Caco-2 (cell line): ENCODE data around the gene PPP1R18. TPM values are rescaled to one million over a fixed set of nuclear protein-coding genes. Genes with fewer than 3 reads are reported as not detected.
A peak's percentile ranks its signal among the peaks of the same experiment; 100 is the strongest.

ENCODE experiments used
- BruUV-seq: library from RNA; stranded (reverse); fragments of 400-500 nt; replicated peaks from 2 replicates; lab custom pipeline; 2021; lab: Mats Ljungman, UMichigan
- CTCF ChIA-PET: fragments of 300-600 bp; sonication (Branson Sonifier 250); formaldehyde crosslinking; loops from one replicate; lab custom pipeline; 2022; ENCODE audit warnings: antibody characterized with exemption; lab: Charles Lee
- POLR2A ChIA-PET: fragments of 300-600 bp; sonication (Branson Sonifier 250); formaldehyde crosslinking; loops from one replicate; lab custom pipeline; 2022; ENCODE audit warnings: antibody characterized with exemption; lab: Charles Lee
- DNase-seq, 2 experiments: peaks; one replicate each; pipeline versions ENCODE4 v3.0.0 to v3.0.0-alpha.2; 2020 to 2022
- H3K27me3 ChIP-seq: replicated peaks from 2 replicates; pipeline ENCODE4 v1.6.0; 2011; ENCODE audit warnings: low read length; ENCODE audit not compliant: control insufficient read depth, insufficient read depth
- H3K36me3 ChIP-seq: 2 replicates; pipeline ENCODE4 v1.5.1; 2011; ENCODE audit warnings: low read length; ENCODE audit not compliant: control insufficient read depth, insufficient read depth
- H3K4me1 ChIP-seq: fragments of 250-450 bp; sonication (Bioruptor Pico); 2 replicates; pipeline ENCODE4 v1.5.1; 2020; ENCODE audit warnings: mild to moderate bottlenecking
- H3K4me3 ChIP-seq: 2 replicates; pipeline ENCODE4 v1.5.1; 2011; ENCODE audit warnings: low read depth, mild to moderate bottlenecking, control low read depth, low read length
- H3K9me3 ChIP-seq: fragments of 250-450 bp; sonication (Bioruptor Pico); 2 replicates; pipeline ENCODE4 v1.5.1; 2020; ENCODE audit warnings: mild to moderate bottlenecking, moderate library complexity
- H3K27ac Mint-ChIP-seq: one replicate; pipeline ENCODE4 v1.8.0; 2022; ENCODE audit warnings: mixed read lengths; ENCODE audit not compliant: unreplicated experiment
- H3K27me3 Mint-ChIP-seq: one replicate; pipeline ENCODE4 v1.8.0; 2022; ENCODE audit warnings: mixed read lengths; ENCODE audit not compliant: insufficient read depth, unreplicated experiment
- H3K36me3 Mint-ChIP-seq: one replicate; pipeline ENCODE4 v1.8.0; 2022; ENCODE audit warnings: mild to moderate bottlenecking, mixed read lengths; ENCODE audit not compliant: insufficient read depth, unreplicated experiment
- H3K4me1 Mint-ChIP-seq: one replicate; pipeline ENCODE4 v1.8.0; 2022; ENCODE audit warnings: low read depth, mixed read lengths; ENCODE audit not compliant: unreplicated experiment
- H3K4me3 Mint-ChIP-seq: one replicate; pipeline ENCODE4 v1.8.0; 2022; ENCODE audit warnings: mild to moderate bottlenecking, moderate library complexity, mixed read lengths; ENCODE audit not compliant: unreplicated experiment
- H3K9me3 Mint-ChIP-seq: one replicate; pipeline ENCODE4 v1.8.0; 2022; ENCODE audit warnings: mixed read lengths; ENCODE audit not compliant: unreplicated experiment
- CTCF ChIP-seq, 2 experiments: fragments of 200-600 bp in 1 of 2; IDR thresholded peaks; 1 replicate in 1 of 2; 2 replicates in 1 of 2; pipeline versions ENCODE4 v1.5.1 to v1.8.0; 2011 to 2022; ENCODE audit warnings: antibody characterized with exemption in 1 of 2, control low read depth in 1 of 2, inconsistent platforms in 1 of 2, low read depth in 1 of 2, low read length in 1 of 2, mild to moderate bottlenecking in 1 of 2, moderate library complexity in 1 of 2; ENCODE audit not compliant: insufficient read depth in 1 of 2, severe bottlenecking in 1 of 2, unreplicated experiment in 1 of 2
- intact Hi-C: fragments of 100-400 bp; cut with micrococcal nuclease; formaldehyde crosslinking; loops from one replicate; pipeline ENCODE4 v1.10.0; 2022; ENCODE audit not compliant: unreplicated experiment
- total RNA-seq: library from RNA; stranded (reverse); gene quantifications from 2 replicates; pipeline ENCODE4 v1.2.3, GENCODE V29; 2022

The PPP1R18 gene
- total RNA-seq, 1 experiment from 2014 or later, result 6.6 TPM

- no peaks in the 10 kb centered on the region for H3K9me3 Mint-ChIP-seq
- H3K9me3 ChIP-seq, result no peaks in the 10 kb centered on the region
- H3K4me3 Mint-ChIP-seq, result no peak overlapping the region
- intact Hi-C loops, result no loop called here
- ChIA-PET POLR2A (no interaction called here), CTCF (no interaction called here)
- H3K36me3 Mint-ChIP-seq, result peaks cover 79% of the 10 kb centered on the region
- H3K4me1 Mint-ChIP-seq, result peaks cover 8% of the 10 kb centered on the region
- H3K27ac Mint-ChIP-seq, result no peak overlapping the region
- no peak for TF ChIP-seq CTCF (IDR thresholded peaks at IDR 0.05; ENCODE audit: insufficient read depth in 1 of 2, low read depth in 1 of 2, low read length in 1 of 2, severe bottlenecking in 1 of 2, unreplicated experiment in 1 of 2)
- H3K4me3 ChIP-seq, result no peak overlapping the region
- no peak for DNase-seq
- H3K27me3 Mint-ChIP-seq, result no peaks in the 10 kb centered on the region
- peaks cover 3% of the 10 kb centered on the region; the same call in 1 of the 2 replicates for H3K36me3 ChIP-seq
- no peaks in the 10 kb centered on the region for H3K4me1 ChIP-seq
- H3K27me3 ChIP-seq, result no peaks in the 10 kb centered on the region
- BruUV-seq, result no TSS peak
These were observed 45.9 kb upstream of the PPP1R18 start for GRCh38 chr6:30732237-30732943.

- no peaks in the 10 kb centered on the region for H3K27me3 ChIP-seq
- H3K4me1 ChIP-seq, result no peaks in the 10 kb centered on the region
- Mint-ChIP-seq H3K4me1 (no peaks in the 10 kb centered on the region), H3K36me3 (peaks cover 82% of the 10 kb centered on the region), H3K27me3 (no peaks in the 10 kb centered on the region), H3K4me3 (no peak overlapping the region), H3K27ac (no peak overlapping the region), H3K9me3 (no peaks in the 10 kb centered on the region)
- intact Hi-C loops, result no loop called here
- TF ChIP-seq CTCF (IDR thresholded peaks at IDR 0.05; ENCODE audit: insufficient read depth in 1 of 2, low read depth in 1 of 2, low read length in 1 of 2, severe bottlenecking in 1 of 2, unreplicated experiment in 1 of 2), result peak; percentile 61 to 62
- ChIA-PET CTCF (interaction anchor here (0.6 to 1.5 kb wide), 11 partner anchors 11 to 357 kb away, joined by 3 to 21 read pairs (median 4); partner anchors contain the start of genes DHX16 and FLOT1), POLR2A (interaction anchor here (0.5 to 0.6 kb wide), 3 partner anchors 10 to 79 kb away, joined by 3 to 4 read pairs (median 3); no protein-coding TSS in a partner anchor)
- peak; percentile 65 to 74 for DNase-seq
- H3K4me3 ChIP-seq, result no peak overlapping the region
- no peaks in the 10 kb centered on the region for H3K9me3 ChIP-seq
- no TSS peak for BruUV-seq
- peaks cover 3% of the 10 kb centered on the region; the same call in 1 of the 2 replicates for H3K36me3 ChIP-seq
These were observed 44.4 kb upstream of the PPP1R18 start for GRCh38 chr6:30730601-30731435.

GRCh38 chr6:30727920-30728553 lies 41.6 kb upstream of the PPP1R18 start:
- ChIA-PET POLR2A (interaction anchor here (0.6 kb wide), 5 partner anchors 8 to 199 kb away, joined by 3 to 6 read pairs (median 4); no protein-coding TSS in a partner anchor), CTCF (interaction anchor here (0.6 to 1.3 kb wide), 3 partner anchors 11 to 359 kb away, joined by 3 read pairs; partner anchors contain the start of gene MDC1)
- no peaks in the 10 kb centered on the region for H3K9me3 Mint-ChIP-seq
- DNase-seq, result no peak
- H3K36me3 ChIP-seq, result peaks cover 6% of the 10 kb centered on the region
- BruUV-seq, result no TSS peak
- intact Hi-C loops, result no loop called here
- TF ChIP-seq CTCF (IDR thresholded peaks at IDR 0.05; ENCODE audit: insufficient read depth in 1 of 2, low read depth in 1 of 2, low read length in 1 of 2, severe bottlenecking in 1 of 2, unreplicated experiment in 1 of 2), result peak in 1 of 2 experiments; percentile 19
- H3K4me1 Mint-ChIP-seq, result peaks cover 13% of the 10 kb centered on the region
- peak overlapping the region; percentile 42 for H3K27ac Mint-ChIP-seq
- peaks cover 88% of the 10 kb centered on the region for H3K36me3 Mint-ChIP-seq
- H3K4me3 Mint-ChIP-seq, result no peak overlapping the region
- H3K27me3 Mint-ChIP-seq, result no peaks in the 10 kb centered on the region
- no peaks in the 10 kb centered on the region for H3K9me3 ChIP-seq
- H3K4me3 ChIP-seq, result no peak overlapping the region
- no peaks in the 10 kb centered on the region for H3K4me1 ChIP-seq
- H3K27me3 ChIP-seq, result no peaks in the 10 kb centered on the region
